H9 (cell line): ENCODE results near the gene CHST13. TPM values are rescaled to one million over a fixed set of nuclear protein-coding genes. Genes with fewer than 3 reads are reported as not detected.
A peak's percentile ranks its signal among the peaks of the same experiment; 100 is the strongest.

Source experiments
- DNase-seq: peaks from one replicate; pipeline ENCODE4 v3.0.0-alpha.2; 2017
- H2AFZ ChIP-seq: one replicate; pipeline ENCODE4 v1.6.1; 2013; ENCODE audit warnings: mild to moderate bottlenecking, low read length, control low read depth, moderate library complexity
- H2AK5ac ChIP-seq: 2 replicates; pipeline ENCODE4 v1.6.1; 2013; ENCODE audit warnings: low read length, control low read depth, mixed read lengths; ENCODE audit not compliant: insufficient read length
- H2BK120ac ChIP-seq: one replicate; pipeline ENCODE4 v1.6.1; 2013; ENCODE audit warnings: low read depth, mild to moderate bottlenecking, low read length, control low read depth, inconsistent platforms; ENCODE audit not compliant: poor library complexity, severe bottlenecking
- H2BK12ac ChIP-seq: 2 replicates; pipeline ENCODE4 v1.6.1; 2013; ENCODE audit warnings: low read length, control low read depth, mixed read lengths, low read depth; ENCODE audit not compliant: insufficient read length
- H2BK15ac ChIP-seq: 2 replicates; pipeline ENCODE4 v1.6.1; 2013; ENCODE audit warnings: low read depth, low read length, control low read depth
- H2BK20ac ChIP-seq: one replicate; pipeline ENCODE4 v1.6.1; 2013; ENCODE audit warnings: low read depth, mild to moderate bottlenecking, low read length, control low read depth, inconsistent platforms; ENCODE audit not compliant: poor library complexity, severe bottlenecking
- H2BK5ac ChIP-seq: 2 replicates; pipeline ENCODE4 v1.6.1; 2013; ENCODE audit warnings: low read length, control low read depth, mixed read lengths; ENCODE audit not compliant: insufficient read length
- H3K14ac ChIP-seq: 2 replicates; pipeline ENCODE4 v1.6.1; 2013; ENCODE audit warnings: low read length, control low read depth; ENCODE audit not compliant: insufficient read depth
- H3K18ac ChIP-seq: 2 replicates; pipeline ENCODE4 v1.6.1; 2013; ENCODE audit warnings: low read depth, mild to moderate bottlenecking, mixed read lengths, low read length, control low read depth; ENCODE audit not compliant: insufficient read length
- H3K23ac ChIP-seq: 2 replicates; pipeline ENCODE4 v1.6.1; 2013; ENCODE audit warnings: low read length, control low read depth, mixed read lengths, low read depth; ENCODE audit not compliant: insufficient read length
- H3K23me2 ChIP-seq: 2 replicates; pipeline ENCODE4 v1.6.1; 2013; ENCODE audit warnings: low read depth, mild to moderate bottlenecking, mixed read lengths, low read length, control low read depth; ENCODE audit not compliant: insufficient read length, poor library complexity, severe bottlenecking
- H3K27ac ChIP-seq: 2 replicates; pipeline ENCODE4 v1.5.1; 2013; ENCODE audit warnings: low read length, control low read depth, mixed read lengths, low read depth; ENCODE audit not compliant: insufficient read length
- H3K27me3 ChIP-seq: 2 replicates; pipeline ENCODE4 v1.6.1; 2013; ENCODE audit warnings: low read length, control low read depth, inconsistent platforms; ENCODE audit not compliant: insufficient read depth
- H3K4ac ChIP-seq: 2 replicates; pipeline ENCODE4 v1.6.1; 2013; ENCODE audit warnings: low read depth, mild to moderate bottlenecking, control low read depth, inconsistent platforms, low read length, moderate library complexity
- H3K4me1 ChIP-seq: 2 replicates; pipeline ENCODE4 v1.6.1; 2013; ENCODE audit warnings: low read length, control low read depth, inconsistent platforms; ENCODE audit not compliant: insufficient read depth
- H3K4me2 ChIP-seq: 2 replicates; pipeline ENCODE4 v1.6.1; 2013; ENCODE audit warnings: low read length, control low read depth, mixed read lengths; ENCODE audit not compliant: insufficient read length, insufficient read depth
- H3K56ac ChIP-seq: 2 replicates; pipeline ENCODE4 v1.6.1; 2013; ENCODE audit warnings: low read depth, mild to moderate bottlenecking, mixed read lengths, low read length, control low read depth; ENCODE audit not compliant: insufficient read length
- H3K79me1 ChIP-seq: 2 replicates; pipeline ENCODE4 v1.6.1; 2013; ENCODE audit warnings: low read depth, mild to moderate bottlenecking, moderate library complexity, low read length, control low read depth, inconsistent platforms; ENCODE audit not compliant: insufficient read depth, poor library complexity, severe bottlenecking
- H3K79me2 ChIP-seq: 2 replicates; pipeline ENCODE4 v1.6.1; 2013; ENCODE audit warnings: low read length, control low read depth, inconsistent platforms; ENCODE audit not compliant: insufficient read depth
- H3K9ac ChIP-seq: 2 replicates; pipeline ENCODE4 v1.6.1; 2013; ENCODE audit warnings: low read length, control low read depth, mixed read lengths; ENCODE audit not compliant: insufficient read length; ENCODE audit errors: extremely low read depth
- H3K9me3 ChIP-seq: one replicate; pipeline ENCODE4 v1.6.1; 2013; ENCODE audit warnings: low read depth, low read length, inconsistent platforms; ENCODE audit not compliant: control insufficient read depth
- H3T11ph ChIP-seq: one replicate; pipeline ENCODE4 v1.6.1; 2013; ENCODE audit warnings: mild to moderate bottlenecking, low read length, control low read depth, inconsistent platforms
- H4K20me1 ChIP-seq: one replicate; pipeline ENCODE4 v1.6.1; 2013; ENCODE audit not compliant: control insufficient read depth, insufficient read length, insufficient read depth
- H4K5ac ChIP-seq: 2 replicates; pipeline ENCODE4 v1.6.1; 2013; ENCODE audit warnings: low read depth, mild to moderate bottlenecking, mixed read lengths, low read length, control low read depth; ENCODE audit not compliant: insufficient read length
- H4K8ac ChIP-seq: replicated peaks from 2 replicates; pipeline ENCODE4 v1.6.1; 2013; ENCODE audit warnings: low read length, control low read depth, mixed read lengths, low read depth; ENCODE audit not compliant: insufficient read length
- H4K91ac ChIP-seq: 2 replicates; pipeline ENCODE4 v1.6.1; 2013; ENCODE audit warnings: low read depth, mild to moderate bottlenecking, moderate library complexity, mixed read lengths, low read length, control low read depth; ENCODE audit not compliant: insufficient read length
- H3K27ac Mint-ChIP-seq, 3 experiments: 2 replicates in 2 of 3; 3 replicates in 1 of 3; pipeline ENCODE4 v1.8.0; 2020 to 2021; ENCODE audit warnings: mixed read lengths in 3 of 3, mild to moderate bottlenecking in 1 of 3, moderate library complexity in 1 of 3
- H3K27me3 Mint-ChIP-seq: 2 replicates; pipeline ENCODE4 v1.8.0; 2021; ENCODE audit warnings: low read depth, mild to moderate bottlenecking, moderate library complexity, mixed read lengths
- H3K36me3 Mint-ChIP-seq, 3 experiments: 2 replicates in 2 of 3; 3 replicates in 1 of 3; pipeline ENCODE4 v1.8.0; 2020 to 2021; ENCODE audit warnings: low read depth in 3 of 3, mixed read lengths in 3 of 3; ENCODE audit not compliant: insufficient read depth in 1 of 3
- H3K4me1 Mint-ChIP-seq, 2 experiments: 2 replicates each; pipeline ENCODE4 v1.8.0; 2020; ENCODE audit warnings: mixed read lengths in 2 of 2
- H3K4me3 Mint-ChIP-seq, 2 experiments: 2 replicates in 1 of 2; 3 replicates in 1 of 2; pipeline ENCODE4 v1.8.0; 2020 to 2021; ENCODE audit warnings: mild to moderate bottlenecking in 2 of 2, mixed read lengths in 2 of 2, moderate library complexity in 1 of 2
- H3K9me3 Mint-ChIP-seq, 2 experiments: 2 replicates in 1 of 2; 3 replicates in 1 of 2; pipeline ENCODE4 v1.8.0; 2020; ENCODE audit warnings: mild to moderate bottlenecking in 2 of 2, mixed read lengths in 2 of 2, moderate library complexity in 1 of 2
- WGBS: extraction: QIAGEN DNeasy Blood & Tissue Kit; methylation state at CpG from one replicate; pipeline ENCODE4 v1.1.7; 2013; ENCODE audit warnings: missing lambda C conversion rate, low lambda C conversion rate, mixed read lengths; ENCODE audit not compliant: insufficient read length; ENCODE audit errors: extremely low coverage; 5-methylcytosine and 5-hydroxymethylcytosine counted together
- total RNA-seq: library from RNA; stranded (reverse); gene quantifications from 2 replicates; pipeline ENCODE4 v1.2.1, GENCODE V29; 2021
- TF ChIP-seq, protein P1 (sequence below): fragments of 200-600 bp; sonication (generic); conservative IDR thresholded peaks from 3 replicates; pipeline ENCODE4 v1.8.0; 2021; ENCODE audit warnings: antibody characterized with exemption, mild to moderate bottlenecking

CHST13 gene
- total RNA-seq, 1 experiment from 2014 or later: 0.85 TPM

DNA sequence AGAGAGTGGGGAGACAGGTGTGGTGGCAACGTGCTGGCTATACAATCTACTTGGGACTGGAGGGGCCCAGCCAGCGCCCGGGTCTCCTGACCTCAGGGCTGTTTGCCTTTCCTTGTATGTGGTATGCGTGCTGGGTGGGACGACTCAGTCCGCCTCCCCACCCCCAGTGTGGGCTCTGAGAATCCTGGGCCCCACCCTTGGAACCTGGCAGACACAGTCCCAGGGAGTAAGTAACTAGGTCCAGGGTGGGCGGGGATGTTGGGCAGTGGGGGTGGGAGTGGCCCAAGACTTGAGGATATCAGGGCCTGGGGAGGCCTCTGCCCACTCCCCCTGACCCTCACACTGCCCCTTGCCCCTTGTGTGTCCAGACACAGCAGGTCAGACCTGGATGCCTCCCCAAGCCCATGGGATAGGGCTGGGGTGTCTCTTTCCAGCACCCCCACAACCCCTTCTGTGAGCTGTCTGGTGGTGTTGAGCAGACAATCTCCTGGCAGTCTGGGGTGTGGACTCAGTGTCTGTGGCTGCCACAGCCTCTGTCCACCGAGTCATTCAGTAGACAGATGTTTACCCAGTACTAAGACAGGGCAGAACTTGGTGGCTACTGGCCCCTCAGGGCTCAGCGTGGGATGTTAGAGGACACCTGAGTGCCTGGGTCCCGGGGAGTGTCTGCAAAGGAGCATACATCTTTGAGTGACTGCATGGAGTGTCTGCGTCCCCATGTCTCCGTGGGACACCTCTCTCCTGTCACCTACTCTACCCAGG, 1.3 kb downstream of the CHST13 start:
- Histone ChIP-seq H3K4me1 (no peaks in the 10 kb centered on the region), H3K79me1 (no peaks in the 10 kb centered on the region), H3T11ph (no peak overlapping the region), H3K79me2 (no peaks in the 10 kb centered on the region), H3K4ac (no peak overlapping the region), H3K4me2 (peak overlapping the region; percentile 37), H3K9me3 (no peaks in the 10 kb centered on the region), H3K14ac (no peak overlapping the region), H2BK15ac (no peak overlapping the region), H2BK5ac (no peak overlapping the region), H2AK5ac (no peak overlapping the region), H3K27me3 (no peaks in the 10 kb centered on the region; the same call in 1 of the 2 replicates), H4K91ac (no peak overlapping the region), H3K27ac (no peak overlapping the region), H3K23ac (no peak overlapping the region), H2BK20ac (no peak overlapping the region), H3K23me2 (no peaks in the 10 kb centered on the region), H2BK12ac (no peak overlapping the region), H3K18ac (no peak overlapping the region), H4K8ac (no peak overlapping the region), H3K56ac (no peak overlapping the region), H4K20me1 (no peaks in the 10 kb centered on the region), H3K9ac (no peak overlapping the region), H4K5ac (no peak overlapping the region), H2AFZ (no peak overlapping the region), H2BK120ac (no peak overlapping the region)
- no peaks in the 10 kb centered on the region; a peak in 1 of 7 replicates for H3K36me3 Mint-ChIP-seq
- WGBS: no CpG with 5 or more reads among the region's 12 CpGs
- DNase-seq: no peak
- H3K27me3 Mint-ChIP-seq: peaks cover 41% of the 10 kb centered on the region
- H3K4me1 Mint-ChIP-seq: peaks cover 3 to 24% of the 10 kb centered on the region in 2 experiments
- H3K9me3 Mint-ChIP-seq: no peaks in the 10 kb centered on the region; a peak in 1 of 5 replicates
- no peak overlapping the region for H3K27ac Mint-ChIP-seq
- TF ChIP-seq, protein P1, sequence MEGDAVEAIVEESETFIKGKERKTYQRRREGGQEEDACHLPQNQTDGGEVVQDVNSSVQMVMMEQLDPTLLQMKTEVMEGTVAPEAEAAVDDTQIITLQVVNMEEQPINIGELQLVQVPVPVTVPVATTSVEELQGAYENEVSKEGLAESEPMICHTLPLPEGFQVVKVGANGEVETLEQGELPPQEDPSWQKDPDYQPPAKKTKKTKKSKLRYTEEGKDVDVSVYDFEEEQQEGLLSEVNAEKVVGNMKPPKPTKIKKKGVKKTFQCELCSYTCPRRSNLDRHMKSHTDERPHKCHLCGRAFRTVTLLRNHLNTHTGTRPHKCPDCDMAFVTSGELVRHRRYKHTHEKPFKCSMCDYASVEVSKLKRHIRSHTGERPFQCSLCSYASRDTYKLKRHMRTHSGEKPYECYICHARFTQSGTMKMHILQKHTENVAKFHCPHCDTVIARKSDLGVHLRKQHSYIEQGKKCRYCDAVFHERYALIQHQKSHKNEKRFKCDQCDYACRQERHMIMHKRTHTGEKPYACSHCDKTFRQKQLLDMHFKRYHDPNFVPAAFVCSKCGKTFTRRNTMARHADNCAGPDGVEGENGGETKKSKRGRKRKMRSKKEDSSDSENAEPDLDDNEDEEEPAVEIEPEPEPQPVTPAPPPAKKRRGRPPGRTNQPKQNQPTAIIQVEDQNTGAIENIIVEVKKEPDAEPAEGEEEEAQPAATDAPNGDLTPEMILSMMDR: no peak
- peak overlapping the region; percentile 69 to 79; a peak in 4 of 5 replicates for H3K4me3 Mint-ChIP-seq
